HG03439 (cell line): ENCODE data around the gene NHS.

ENCODE experiments used
- ATAC-seq: cut with Tn5 transposase; IDR thresholded peaks from one replicate; pipeline ENCODE4 v1.9.1; 2021; ENCODE audit warnings: mild to moderate bottlenecking, moderate library complexity; ENCODE audit not compliant: unreplicated experiment

Gene NHS

GRCh38 chrX:17613979-17614588 lies 239.1 kb downstream of the NHS start:
- no peak for ATAC-seq

GRCh38 chrX:17616936-17617335 lies 241.9 kb downstream of the NHS start:
- ATAC-seq = no peak

- ATAC-seq = no peak
Measured at GRCh38 chrX:17617806-17618205, 242.8 kb downstream of the NHS start.

DNA sequence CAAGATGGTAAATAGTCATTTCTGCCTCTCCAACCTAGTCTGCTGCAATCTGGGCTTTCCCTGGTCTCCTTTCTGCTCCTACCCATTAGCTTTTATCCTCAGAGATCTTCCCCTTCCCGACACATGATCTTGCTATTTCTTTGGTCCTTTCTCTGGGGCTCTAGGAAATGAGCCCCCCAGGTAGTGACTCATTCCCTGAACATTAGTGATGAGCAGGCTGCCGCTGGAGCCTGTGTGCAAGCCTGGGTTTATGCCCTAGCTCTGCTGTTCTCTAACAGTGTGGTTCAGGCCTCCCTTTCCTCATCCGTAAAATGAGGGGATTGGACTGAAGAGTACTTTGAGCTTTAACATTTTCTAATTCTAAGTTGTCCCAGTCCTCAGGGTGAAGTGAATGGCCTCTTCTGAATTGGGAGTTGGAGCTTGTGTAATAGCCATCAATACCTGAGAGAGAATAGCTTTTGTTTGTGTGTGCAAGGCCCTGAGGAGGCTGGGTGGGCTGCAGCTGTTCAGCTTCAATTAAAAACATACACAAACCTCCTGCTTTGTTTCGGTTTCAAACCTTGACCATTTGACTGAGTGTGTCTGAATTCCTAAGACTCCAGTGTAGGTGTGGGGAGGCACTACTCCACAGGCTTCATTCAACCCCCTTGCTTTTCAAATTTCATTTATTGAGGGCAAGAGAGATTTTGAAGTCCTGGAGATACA lies 246.7 kb downstream of the NHS start:
- ATAC-seq = no peak

DNA sequence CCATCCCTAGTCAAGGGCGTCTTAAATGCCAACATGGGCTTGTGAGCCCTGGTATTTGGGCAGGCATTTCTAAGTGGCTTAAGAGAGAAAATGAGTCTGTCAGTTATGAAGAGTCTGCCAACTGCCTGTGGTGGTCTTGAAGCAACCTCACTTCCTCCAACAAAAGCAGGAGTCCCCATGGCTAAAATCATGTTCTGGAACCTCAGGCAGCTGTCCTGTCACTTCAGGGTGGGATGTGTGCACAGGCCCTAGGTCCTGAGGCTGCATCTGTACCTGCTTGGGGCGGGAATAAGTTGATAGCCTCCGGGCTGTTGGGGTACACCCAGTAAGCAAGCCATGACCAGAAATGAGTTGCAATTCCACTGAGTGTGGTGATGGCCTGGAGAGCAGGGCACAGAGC lies 247.3 kb downstream of the NHS start:
- ATAC-seq = no peak

- no peak for ATAC-seq
Measured at GRCh38 chrX:17623750-17624149, 248.8 kb downstream of the NHS start.

DNA sequence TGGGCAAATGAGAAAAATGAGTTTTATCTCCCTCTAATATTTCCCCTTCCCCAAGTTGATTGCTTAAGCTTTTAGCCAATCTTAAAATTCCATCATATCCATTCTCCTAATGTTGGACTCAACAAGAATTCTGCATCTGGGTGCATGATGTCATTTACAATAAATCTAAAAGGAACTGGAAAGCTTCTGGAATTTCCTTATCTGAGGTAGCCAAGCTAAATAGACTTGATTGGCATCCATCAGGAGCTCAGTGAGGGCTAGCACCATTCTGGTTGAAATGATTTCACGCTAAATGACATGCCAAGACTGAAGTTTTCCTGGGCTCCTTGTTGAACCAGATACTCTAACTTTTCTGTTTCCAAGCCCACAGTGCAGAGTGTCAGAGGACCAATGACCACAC lies 252.0 kb downstream of the NHS start:
- ATAC-seq = no peak

GRCh38 chrX:17628976-17629375 lies 254.0 kb downstream of the NHS start:
- no peak for ATAC-seq

DNA sequence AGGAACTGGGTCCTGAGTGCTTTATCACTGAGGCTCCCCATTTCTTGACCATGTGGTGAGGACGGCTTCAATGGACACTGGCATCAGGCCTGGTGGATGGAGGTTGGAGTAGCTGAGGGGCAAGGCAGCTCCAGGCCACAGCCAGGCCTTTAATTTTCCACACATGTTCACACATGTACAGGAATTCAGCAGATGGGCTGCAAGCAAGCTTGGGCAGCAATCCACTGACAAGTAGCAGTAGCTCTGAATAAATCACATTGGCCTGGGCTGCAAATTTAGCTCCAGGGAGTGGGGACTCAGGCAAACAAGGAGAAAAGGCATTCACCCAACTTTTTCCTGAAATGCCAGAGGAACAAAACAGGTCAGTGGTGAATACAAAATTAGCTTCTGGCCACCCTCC lies 254.5 kb downstream of the NHS start:
- no peak for ATAC-seq

- no peak for ATAC-seq
Measured at GRCh38 chrX:17631647-17632046, 256.6 kb downstream of the NHS start.

- ATAC-seq = no peak
Measured at GRCh38 chrX:17632942-17633341, 257.9 kb downstream of the NHS start.

GRCh38 chrX:17633546-17633945 lies 258.5 kb downstream of the NHS start:
- ATAC-seq = no peak

DNA sequence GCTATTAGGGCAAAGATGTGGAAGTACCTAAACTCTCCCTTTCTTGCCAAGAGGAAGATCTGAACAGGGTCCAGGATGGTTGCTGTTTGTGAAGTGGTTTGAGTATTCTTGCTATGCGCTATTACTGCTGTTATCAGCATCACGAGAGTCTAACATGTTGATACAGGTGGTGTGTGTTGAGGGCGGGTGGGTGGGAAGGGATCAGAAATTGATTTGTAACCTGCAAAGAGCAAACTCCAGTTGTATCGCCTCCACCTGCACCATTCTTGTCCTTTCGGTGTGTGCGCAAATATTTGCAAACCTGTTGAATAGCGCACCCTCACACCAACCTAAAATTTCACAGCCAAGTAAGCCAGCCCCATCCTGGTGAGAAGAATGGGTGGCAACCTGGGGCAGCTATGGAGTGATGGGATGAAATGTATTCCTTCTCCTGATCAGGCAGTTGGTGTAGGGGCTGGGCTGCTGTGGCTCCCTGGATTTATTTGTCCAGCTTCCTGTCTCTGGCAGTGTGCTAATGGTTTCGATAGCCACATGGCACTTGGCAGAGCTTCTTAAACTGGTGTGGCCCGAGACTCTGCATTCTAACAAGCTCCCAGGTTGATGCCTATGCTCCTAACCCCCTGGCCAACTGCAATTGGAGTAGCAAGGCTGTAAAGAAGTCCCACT lies 259.7 kb downstream of the NHS start:
- no peak for ATAC-seq

DNA sequence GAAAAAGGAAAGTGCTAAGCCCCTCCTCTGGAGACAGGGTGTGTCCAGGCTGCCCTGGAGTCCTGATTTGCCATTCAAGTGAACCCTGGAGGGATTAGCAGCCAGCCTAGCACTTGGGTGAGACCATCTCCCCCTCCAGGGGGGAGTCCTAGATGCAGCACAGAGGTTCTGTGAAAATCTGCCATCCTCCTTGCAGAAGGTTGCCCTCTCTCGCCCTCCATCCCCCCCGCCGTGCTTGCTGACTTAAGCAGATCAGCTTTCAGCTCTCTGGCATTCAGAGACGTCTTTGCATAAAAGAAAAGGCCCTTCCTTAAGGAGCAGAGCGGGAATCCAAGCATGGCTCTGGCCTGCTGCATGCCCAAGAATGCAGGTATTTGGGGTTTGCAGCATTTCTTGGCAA lies 260.2 kb downstream of the NHS start:
- no peak for ATAC-seq

DNA sequence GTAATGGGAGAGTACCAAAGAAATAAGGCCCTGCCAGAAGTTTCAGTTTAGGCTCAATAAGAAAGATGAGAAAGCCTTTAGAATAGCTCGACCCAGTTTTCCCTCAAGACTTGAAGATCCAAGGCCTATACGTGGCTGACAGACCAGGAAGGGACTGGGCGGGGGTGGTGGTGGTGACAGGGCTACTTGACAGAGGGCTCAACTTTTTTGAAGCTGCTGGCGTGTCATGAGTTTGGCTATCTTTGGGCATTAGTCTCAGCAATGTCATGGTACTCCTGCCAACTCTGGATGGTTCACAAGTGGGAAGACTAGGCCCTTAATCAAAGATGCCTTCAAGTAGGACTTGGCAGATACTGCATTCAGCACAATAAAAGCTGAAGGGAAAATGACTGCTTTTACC lies 262.2 kb downstream of the NHS start:
- ATAC-seq = no peak

GRCh38 chrX:17638731-17639130 lies 263.7 kb downstream of the NHS start:
- no peak for ATAC-seq

GRCh38 chrX:17642891-17643290 lies 267.9 kb downstream of the NHS start:
- no peak for ATAC-seq

DNA sequence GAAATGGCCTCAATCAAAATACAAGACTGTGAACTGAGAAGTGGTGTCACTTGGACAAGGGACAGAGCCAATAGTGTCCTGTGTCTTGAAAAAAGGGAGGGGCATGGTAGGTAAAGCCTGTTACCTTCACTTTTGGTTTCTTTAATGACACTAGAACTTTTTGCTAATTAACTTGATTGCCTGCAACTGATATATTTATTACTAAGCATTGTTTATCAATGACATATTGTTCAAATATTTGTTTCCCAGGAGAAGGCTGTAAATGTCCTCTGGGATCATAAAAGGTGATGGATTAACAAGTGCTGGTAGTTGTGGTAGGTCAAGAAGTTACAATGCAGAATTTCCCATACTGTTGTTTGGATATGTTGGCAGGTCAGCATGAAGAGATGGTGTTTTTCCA lies 268.5 kb downstream of the NHS start:
- no peak for ATAC-seq

DNA sequence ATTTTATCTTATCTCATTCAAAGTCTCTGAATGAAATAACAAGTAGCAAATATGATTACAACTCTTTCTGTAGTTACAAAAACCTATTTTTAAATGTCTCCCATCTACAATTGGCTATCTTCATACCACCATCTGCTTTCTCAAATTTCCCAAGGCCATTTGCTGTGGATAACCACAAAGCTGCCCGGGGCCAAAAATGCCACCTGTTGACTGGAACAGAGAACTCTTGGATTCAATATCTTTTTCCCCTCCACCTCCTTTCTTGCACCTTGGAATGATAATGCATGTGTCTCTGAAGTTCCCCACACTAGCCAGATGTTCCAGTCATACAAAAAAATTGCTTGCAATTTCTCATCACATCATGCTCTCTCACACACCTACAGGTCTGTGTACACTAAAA lies 269.0 kb downstream of the NHS start:
- no peak for ATAC-seq

GRCh38 chrX:17654116-17654515 lies 279.1 kb downstream of the NHS start:
- no peak for ATAC-seq

GRCh38 chrX:17655211-17656034 lies 280.4 kb downstream of the NHS start:
- no peak for ATAC-seq

GRCh38 chrX:17656035-17656418 lies 281.0 kb downstream of the NHS start:
- ATAC-seq = no peak
